CD4-positive, alpha-beta T cell treated with Interleukin-17A for 1 hour (primary cell): ENCODE results near the gene SAFB2.
A peak's percentile ranks its signal among the peaks of the same experiment; 100 is the strongest.

Experiments used
- DNase-seq: peaks from one replicate; pipeline ENCODE4 v3.0.0-alpha.2; 2020

SAFB2 gene

DNA sequence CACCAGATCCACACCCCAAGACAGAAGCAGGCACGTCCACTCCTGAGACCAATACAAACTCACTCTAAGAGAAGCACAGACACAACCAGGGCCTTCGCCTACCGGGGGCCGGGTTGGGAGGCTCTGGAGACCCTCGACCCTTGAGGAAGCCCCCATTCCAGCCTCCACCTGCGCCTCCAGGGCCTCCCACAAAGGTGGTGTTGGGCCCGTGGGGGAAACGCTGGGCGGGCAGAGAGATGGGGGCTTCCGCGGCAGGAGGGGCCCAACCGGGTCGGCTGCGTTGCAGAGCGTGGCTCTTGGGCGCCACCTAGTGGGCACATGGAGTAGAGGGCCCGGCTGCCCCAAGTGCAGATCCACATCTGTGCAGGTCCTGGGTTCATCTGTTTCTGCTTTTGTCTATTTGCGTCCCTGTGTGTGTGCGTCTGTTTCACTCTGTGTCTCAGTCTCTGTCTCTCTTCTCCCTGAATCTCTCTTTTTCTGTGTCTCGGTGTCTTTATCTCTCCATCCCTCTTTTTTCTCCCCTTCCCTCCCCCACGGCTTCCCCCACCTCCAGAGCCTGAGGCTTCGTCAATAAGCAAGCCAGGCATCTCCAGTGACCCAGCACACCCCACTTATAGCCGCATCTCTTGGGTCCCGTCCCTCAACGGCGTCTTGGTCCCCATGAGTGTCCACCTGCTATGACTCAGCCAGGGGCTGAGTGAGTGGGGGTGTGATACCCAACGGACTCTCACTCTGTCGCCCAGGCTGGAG lies 44.3 kb downstream of the SAFB2 start:
- DNase-seq = peak; percentile 61

- no peak for DNase-seq
These were observed 47.0 kb downstream of the SAFB2 start for GRCh38 chr19:5575590-5575989.

DNA sequence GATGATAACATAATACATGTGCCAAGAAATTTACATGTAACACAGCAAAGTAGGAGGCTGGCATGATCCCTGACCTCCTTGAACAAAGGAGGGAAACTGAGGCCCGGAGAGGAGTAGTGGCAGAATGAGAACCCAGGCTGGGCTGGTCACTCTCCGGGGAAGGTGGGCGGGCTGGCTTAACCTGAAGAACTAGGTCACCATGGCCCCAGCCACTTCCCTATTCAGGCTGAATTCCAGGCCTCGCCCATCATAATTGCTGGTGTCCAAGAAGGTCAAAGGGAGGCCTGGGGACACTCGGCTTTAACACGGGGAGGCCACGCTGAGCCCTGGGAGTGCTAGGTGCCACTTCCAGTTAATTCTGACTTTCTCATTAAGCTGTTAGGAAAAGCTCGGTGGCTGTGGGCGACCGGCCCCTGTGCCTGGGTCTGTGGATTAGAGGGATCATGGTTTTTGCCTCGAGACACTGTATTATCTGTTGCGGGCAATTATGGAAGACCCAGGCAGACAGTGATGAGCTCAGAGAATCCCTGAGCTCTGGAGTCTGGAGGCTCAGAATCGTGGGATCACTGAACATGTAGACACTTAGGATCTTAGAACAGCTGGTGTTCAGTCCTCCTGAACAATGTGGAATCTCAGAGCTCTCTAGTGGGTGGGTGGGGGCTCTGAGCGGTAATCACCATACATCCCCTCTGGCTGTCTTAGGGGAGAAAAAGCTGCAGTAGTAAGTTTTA lies 49.9 kb downstream of the SAFB2 start:
- DNase-seq = no peak

DNA sequence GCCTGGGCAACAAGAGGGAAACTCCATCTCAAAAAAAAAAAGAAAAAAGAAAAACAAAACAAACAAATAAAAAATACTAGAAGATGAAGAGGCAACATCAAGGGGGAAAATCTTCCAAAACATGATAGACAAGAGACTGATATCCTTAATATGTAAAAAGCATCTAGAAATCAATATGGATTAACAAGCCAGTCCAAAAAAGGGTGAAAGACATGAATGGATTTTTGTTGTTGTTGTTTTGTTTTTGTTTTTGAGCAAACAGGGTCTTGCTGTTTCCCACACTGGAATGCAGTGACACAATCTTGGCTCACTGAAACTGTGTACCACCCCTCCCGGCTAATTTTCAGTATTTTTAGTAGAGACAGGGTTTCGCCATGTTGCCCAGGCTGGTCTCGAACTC lies 50.8 kb downstream of the SAFB2 start:
- DNase-seq = no peak

DNA sequence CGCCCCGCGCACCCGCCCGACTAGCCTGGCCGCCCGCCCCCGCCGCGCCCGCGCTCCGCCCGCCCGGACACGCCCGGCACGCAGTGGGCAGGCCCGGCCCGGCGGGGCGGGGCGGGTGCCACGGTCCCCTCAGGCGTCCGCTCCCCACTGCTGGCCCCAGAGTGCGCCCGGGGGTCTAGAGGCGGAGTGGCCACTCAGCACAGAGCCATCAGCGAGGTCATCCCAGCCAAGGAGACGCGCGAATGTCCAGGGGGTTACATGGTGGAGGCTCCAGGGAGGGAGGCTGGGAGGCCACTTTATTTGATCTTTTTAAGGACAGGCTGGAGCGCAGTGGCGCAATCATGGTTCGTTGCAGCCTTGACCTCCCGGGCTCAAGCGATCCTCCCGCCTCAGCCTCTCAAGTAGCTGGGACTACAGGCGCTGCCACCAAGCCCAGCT lies 54.6 kb downstream of the SAFB2 start:
- no peak for DNase-seq

DNA sequence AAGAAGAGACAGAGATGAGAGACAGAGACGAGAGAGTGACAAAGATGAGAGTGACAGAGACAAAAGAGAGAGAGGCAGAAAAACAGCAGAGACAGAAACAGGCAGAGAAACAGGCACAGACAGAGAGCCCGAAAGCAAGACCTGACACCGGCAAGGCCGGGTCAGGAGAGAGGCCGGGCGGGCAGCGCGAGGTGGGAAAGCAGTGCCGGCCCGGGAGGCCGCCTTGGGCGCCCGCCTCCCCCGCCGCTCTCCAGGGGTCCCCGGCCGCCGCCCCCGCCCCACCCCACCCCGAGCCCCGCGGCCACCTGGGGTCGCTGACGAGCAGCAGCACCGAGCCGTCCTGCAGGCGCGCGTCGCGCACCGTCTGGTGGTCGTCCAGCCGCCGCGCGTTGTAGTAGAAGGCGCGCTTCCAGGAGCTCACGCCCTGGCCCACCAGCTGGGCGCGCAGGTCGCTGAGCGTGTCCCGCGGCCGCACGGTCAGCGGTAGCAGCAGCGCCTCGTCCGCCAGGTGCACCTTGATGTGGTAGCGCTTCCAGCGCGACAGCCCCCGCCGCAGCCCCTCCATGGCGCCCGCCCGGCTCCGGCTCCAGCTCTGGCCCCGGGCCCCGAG lies 55.1 kb downstream of the SAFB2 start, which contains the start of gene TINCR:
TINCR (minus strand) TSS at position 594 of the 610 bp plus-strand sequence.
- DNase-seq = no peak

- no peak for DNase-seq
These were observed 57.6 kb downstream of the SAFB2 start for GRCh38 chr19:5564930-5565329.

DNA sequence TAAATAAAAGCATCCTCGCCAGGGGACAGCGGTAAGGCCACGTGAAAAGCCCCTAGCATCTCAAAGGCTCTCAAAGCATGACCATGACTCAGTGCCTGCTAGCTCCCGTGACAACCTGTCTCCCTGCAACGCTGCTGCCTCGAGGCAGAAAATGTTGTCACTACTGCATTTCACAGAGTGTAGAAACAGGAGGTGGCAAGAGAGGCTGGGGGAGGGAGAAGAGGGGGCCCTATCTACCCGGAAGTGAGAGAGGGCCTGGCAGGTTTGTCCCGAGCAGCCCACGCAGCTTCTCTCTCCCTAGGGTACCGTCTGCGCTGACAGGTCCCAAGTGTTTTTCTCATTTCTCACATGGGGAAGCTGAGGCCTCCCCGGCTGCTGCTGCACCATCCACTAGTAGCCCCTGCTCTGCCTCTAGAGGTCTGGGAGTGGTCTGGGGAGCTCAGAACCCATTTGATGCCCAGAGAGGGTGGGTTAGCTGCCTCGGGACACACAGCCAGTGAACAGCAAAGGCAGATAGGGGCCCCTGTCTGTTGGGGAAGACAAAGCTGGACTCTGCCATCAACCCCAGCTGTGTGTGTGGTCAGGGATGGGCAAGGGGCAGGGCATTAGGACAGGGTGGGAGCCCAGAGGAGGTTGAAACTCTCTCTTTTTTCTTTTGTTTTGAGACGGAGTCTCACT lies 58.5 kb downstream of the SAFB2 start:
- DNase-seq = no peak

DNA sequence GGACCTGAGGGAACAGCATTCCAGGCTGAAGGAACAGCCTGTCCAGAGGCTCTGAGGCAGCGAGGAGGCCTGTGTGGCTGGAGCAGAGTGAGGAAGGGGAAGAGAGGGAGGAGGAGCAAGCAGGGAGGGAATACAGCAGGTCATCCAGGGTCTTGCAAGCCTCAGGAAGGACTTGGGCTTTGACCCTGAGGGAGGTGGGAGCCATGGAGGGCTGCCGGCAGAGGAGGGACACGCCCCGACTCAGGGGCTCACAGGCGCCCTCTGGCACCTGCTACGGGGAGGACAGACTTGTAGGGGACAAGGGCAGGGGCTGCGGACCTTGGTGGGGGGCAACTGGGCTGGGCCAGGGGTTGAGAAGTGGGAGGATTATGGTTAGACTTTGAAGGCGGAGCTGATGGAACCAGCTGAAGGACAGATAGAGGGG lies 59.6 kb downstream of the SAFB2 start:
- no peak for DNase-seq

GRCh38 chr19:5562280-5562679 lies 60.3 kb downstream of the SAFB2 start:
- DNase-seq = no peak

- DNase-seq = no peak
These were observed 61.0 kb downstream of the SAFB2 start for GRCh38 chr19:5561559-5561958.

DNA sequence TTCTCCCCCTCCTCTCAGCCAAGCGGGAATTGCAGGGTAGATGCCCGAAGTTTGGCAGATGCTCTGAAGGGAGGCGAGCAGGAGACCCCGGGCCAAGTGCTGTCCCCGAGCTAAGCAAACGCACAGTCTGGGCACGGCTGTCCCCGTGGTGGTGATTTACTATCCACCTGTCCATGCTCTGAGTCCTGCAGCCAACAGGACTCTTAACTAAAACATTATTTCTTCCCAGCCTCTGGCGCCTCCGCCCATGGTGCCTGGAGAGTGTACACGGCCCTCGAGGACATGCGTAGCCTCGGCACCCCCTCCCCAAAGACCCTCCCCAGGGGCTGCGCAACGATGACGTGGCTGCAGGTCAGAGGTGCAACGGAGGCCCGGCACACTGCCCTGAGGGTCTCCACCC lies 62.4 kb downstream of the SAFB2 start:
- DNase-seq = no peak

- DNase-seq = no peak
These were observed 62.8 kb downstream of the SAFB2 start for GRCh38 chr19:5559804-5560133.

DNA sequence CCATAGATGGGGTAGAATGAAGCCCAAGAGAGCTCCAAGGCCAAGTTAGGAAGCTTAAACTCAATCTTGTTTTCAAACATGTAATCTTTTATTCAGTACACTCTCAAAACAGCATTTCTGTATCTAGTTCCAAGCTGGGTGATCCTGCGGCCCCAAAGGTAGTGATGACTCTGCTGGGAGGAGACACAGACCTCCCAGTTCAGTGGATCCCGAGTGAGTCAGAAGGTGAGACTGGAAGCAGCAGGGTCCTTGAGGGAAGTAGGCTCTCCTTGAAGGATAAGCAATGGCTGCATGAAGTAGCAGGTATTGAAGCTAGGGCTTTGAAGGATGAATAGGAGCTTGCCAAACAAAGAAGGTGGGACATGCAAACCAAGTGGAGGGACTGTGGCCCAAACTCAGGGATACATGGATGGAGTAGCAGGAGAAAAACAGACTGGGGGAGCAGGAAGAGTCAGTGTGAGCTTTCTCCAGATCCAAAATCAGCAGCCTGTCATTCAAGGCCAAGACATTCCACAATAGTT lies 64.4 kb downstream of the SAFB2 start:
- no peak for DNase-seq

DNA sequence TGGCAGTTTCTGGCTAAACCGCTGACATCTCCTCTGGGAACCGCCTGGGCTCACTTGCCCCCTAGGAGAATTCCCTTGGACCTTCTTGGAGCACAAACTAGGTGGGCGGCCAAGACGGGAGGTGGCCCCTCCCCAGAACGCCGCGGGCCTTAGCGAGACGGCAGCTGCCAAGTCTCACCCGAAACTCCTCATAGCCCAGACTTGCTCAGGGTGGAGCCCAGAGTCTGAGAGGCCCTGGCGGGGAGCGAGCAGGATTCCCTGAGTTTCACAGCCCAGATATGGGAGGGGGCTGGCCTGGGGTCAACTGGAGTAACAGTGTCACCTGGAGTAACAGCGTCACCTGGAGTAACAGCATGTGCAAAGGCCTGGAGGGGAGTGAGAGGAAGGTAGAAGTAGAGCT lies 64.9 kb downstream of the SAFB2 start:
- no peak for DNase-seq

DNA sequence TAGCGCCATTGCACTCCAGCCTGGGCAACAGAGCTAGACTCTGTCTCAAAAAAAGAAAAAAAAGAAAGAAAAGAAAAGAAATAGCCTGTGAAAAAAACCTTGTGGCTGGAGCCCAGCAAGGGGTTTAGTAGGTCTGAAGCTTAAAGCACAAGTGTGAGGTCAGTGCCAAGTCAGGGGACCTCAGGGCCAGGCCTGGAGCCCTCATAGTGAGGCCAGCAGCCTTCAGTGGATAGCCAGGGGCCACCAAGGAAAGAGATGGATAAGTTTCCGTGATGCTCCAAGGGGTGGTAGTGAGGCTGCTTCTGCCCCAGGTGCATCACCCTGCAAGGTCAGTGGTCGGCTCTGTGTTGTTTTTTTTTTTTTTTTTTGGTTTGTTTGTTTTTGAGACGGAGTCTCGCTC lies 67.7 kb downstream of the SAFB2 start:
- no peak for DNase-seq

DNA sequence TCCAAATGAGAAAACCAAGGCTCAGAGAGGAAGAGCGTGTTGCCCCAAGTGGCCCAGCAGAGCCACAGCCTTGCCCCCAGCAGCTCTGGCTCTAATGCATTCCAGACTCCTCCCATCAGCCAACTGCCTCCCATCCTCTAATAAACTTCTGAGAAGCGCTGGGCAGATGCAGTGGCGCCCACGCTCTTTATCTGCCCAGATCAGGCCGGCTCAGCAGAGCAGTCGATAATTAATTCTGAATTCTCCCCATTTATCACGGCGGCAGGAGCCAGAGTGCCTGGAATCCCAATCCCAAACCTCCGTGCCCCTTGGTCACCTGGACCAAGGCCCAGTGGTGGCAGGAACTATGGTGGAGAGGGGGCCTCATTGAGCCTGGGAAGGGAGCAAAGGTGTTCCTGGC lies 68.7 kb downstream of the SAFB2 start:
- no peak for DNase-seq

DNA sequence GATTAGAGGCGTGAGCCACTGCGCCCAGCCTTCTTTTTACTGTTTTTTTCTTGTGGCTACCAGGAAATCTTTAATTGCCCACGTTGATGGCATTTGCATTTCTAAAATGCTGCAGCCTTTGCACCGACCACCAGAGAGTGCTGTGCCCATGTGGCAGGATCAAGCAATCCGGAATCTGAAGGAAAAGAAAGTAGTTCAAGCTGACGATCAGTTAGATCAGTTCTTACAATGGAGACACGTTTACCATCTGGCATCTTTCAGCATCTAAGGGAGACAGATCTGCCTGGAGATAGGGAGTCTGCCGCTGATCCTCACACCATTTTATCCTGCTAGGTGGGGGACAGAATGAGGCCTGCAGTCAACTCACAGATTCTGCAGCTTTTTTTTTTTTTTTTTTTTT lies 74.7 kb downstream of the SAFB2 start:
- no peak for DNase-seq

GRCh38 chr19:5545984-5546383 lies 76.6 kb downstream of the SAFB2 start:
- DNase-seq = no peak

- DNase-seq = no peak
These were observed 77.5 kb downstream of the SAFB2 start for GRCh38 chr19:5545051-5545450.

- DNase-seq = no peak
These were observed 79.9 kb downstream of the SAFB2 start for GRCh38 chr19:5542665-5543064.

- no peak for DNase-seq
These were observed 81.1 kb downstream of the SAFB2 start for GRCh38 chr19:5541456-5541855.

DNA sequence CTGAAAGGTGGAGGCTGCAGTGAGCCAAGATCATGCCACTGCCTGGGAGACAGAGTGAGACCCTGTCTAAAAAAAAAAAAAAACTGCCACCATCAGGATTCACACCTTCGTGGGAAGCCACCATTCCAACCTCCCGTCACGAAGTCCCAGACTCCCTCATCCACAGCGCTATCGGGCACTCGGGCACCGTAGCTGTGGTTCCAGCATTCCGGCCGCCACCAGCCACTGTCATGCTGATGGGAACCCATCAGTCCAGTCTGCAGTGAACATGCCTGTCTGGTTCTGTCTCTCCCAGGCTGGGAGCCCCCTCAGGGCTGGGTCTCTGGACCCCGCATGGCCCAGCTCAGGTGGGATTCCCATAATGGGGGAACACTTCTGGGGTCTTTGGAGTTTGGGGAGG lies 82.4 kb downstream of the SAFB2 start:
- DNase-seq = no peak
